HG02981 (cell line): ENCODE data around the gene PLEKHA5.

Experiments used
- ATAC-seq: cut with Tn5 transposase; IDR thresholded peaks from one replicate; pipeline ENCODE4 v1.9.1; 2021; ENCODE audit warnings: mild to moderate bottlenecking, moderate library complexity; ENCODE audit not compliant: unreplicated experiment

The PLEKHA5 gene

GRCh38 chr12:19127270-19127669, 2.3 kb upstream of the PLEKHA5 start:
- ATAC-seq, result no peak

GRCh38 chr12:19128485-19128884, 1.0 kb upstream of the PLEKHA5 start:
- no peak for ATAC-seq

GRCh38 chr12:19129122-19129485, 429 bp upstream of the PLEKHA5 start:
- ATAC-seq, result no peak

- ATAC-seq, result no peak
Measured at GRCh38 chr12:19130224-19131024, 891 bp downstream of the PLEKHA5 start.

GRCh38 chr12:19131025-19131444, 1.5 kb downstream of the PLEKHA5 start:
- no peak for ATAC-seq

GRCh38 chr12:19138551-19138950, 9.0 kb downstream of the PLEKHA5 start:
- ATAC-seq, result no peak

GRCh38 chr12:19138956-19139355, 9.4 kb downstream of the PLEKHA5 start:
- no peak for ATAC-seq

GRCh38 chr12:19139615-19140194, 10.2 kb downstream of the PLEKHA5 start:
- ATAC-seq, result no peak

GRCh38 chr12:19140381-19141236, 11.1 kb downstream of the PLEKHA5 start:
- no peak for ATAC-seq

GRCh38 chr12:19142499-19142898, 13.0 kb downstream of the PLEKHA5 start:
- ATAC-seq, result no peak

- ATAC-seq, result no peak
Measured at GRCh38 chr12:19144287-19144686, 14.8 kb downstream of the PLEKHA5 start.

- ATAC-seq, result no peak
Measured at GRCh38 chr12:19144985-19145384, 15.5 kb downstream of the PLEKHA5 start.

- peak; percentile 82 for ATAC-seq
Measured at GRCh38 chr12:19148860-19149259, 19.3 kb downstream of the PLEKHA5 start.

GRCh38 chr12:19150273-19150900, 20.9 kb downstream of the PLEKHA5 start:
- no peak for ATAC-seq

GRCh38 chr12:19151298-19151697, 21.8 kb downstream of the PLEKHA5 start:
- no peak for ATAC-seq

- no peak for ATAC-seq
Measured at GRCh38 chr12:19153396-19153795, 23.9 kb downstream of the PLEKHA5 start.

GRCh38 chr12:19154686-19155085, 25.2 kb downstream of the PLEKHA5 start:
- ATAC-seq, result no peak

GRCh38 chr12:19155981-19156734, 26.6 kb downstream of the PLEKHA5 start:
- ATAC-seq, result no peak

GRCh38 chr12:19158923-19159322, 29.4 kb downstream of the PLEKHA5 start:
- no peak for ATAC-seq

GRCh38 chr12:19161216-19161615, 31.7 kb downstream of the PLEKHA5 start:
- no peak for ATAC-seq
